Dedifferentiated amniotic fluid mesenchymal stem cell (primary cell): ENCODE results near the gene EPB41L5.

Source experiments
- DNase-seq: peaks from one replicate; pipeline ENCODE4 v3.0.0-alpha.2; 2016; ENCODE audit errors: extremely low spot score

The EPB41L5 gene

GRCh38 chr2:120224735-120225548 is 212.1 kb downstream of the EPB41L5 start:
- no peak for DNase-seq

- no peak for DNase-seq
These were observed 212.7 kb downstream of the EPB41L5 start for GRCh38 chr2:120225549-120226065.

GRCh38 chr2:120226316-120226715 is 213.4 kb downstream of the EPB41L5 start:
- no peak for DNase-seq

GRCh38 chr2:120227111-120227991 is 214.5 kb downstream of the EPB41L5 start:
- DNase-seq: no peak

GRCh38 chr2:120228503-120228902 is 215.6 kb downstream of the EPB41L5 start:
- DNase-seq: no peak
